Effector memory CD4-positive, alpha-beta T cell (primary cell): Measurements from ENCODE around the gene JPH3.

Experiments used
- DNase-seq, 3 donors: peaks; one replicate each; pipeline ENCODE4 v3.0.0-alpha.2; 2020
- H3K27ac ChIP-seq: 2 replicates; pipeline ENCODE4 v1.7.0; 2013; ENCODE audit warnings: mild to moderate bottlenecking, low read length, moderate library complexity; ENCODE audit not compliant: insufficient read depth, poor library complexity, severe bottlenecking
- H3K27me3 ChIP-seq: replicated peaks from 2 replicates; pipeline ENCODE4 v1.7.0; 2013; ENCODE audit warnings: mild to moderate bottlenecking, low read length; ENCODE audit not compliant: insufficient read depth, control insufficient read depth, poor library complexity, severe bottlenecking
- H3K36me3 ChIP-seq: 2 replicates; pipeline ENCODE4 v1.7.0; 2013; ENCODE audit warnings: mild to moderate bottlenecking, low read length, moderate library complexity; ENCODE audit not compliant: control insufficient read depth, insufficient read depth
- H3K4me1 ChIP-seq: 2 replicates; pipeline ENCODE4 v1.7.0; 2013; ENCODE audit warnings: low read length, mild to moderate bottlenecking; ENCODE audit not compliant: control insufficient read depth, insufficient read depth, poor library complexity, severe bottlenecking
- H3K4me3 ChIP-seq: 2 replicates; pipeline ENCODE4 v1.7.0; 2013; ENCODE audit warnings: low read length, low read depth, mild to moderate bottlenecking; ENCODE audit not compliant: insufficient read depth, poor library complexity, severe bottlenecking
- H3K9me3 ChIP-seq: 2 replicates; pipeline ENCODE4 v1.7.0; 2013; ENCODE audit warnings: mild to moderate bottlenecking, low read length, moderate library complexity; ENCODE audit not compliant: control insufficient read depth

Gene JPH3

GRCh38 chr16:87597324-87597830, 4.9 kb upstream of the JPH3 start:
- Histone ChIP-seq H3K9me3 (no peaks in the 10 kb centered on the region), H3K27ac (no peak overlapping the region), H3K36me3 (no peaks in the 10 kb centered on the region), H3K27me3 (peaks cover 20% of the 10 kb centered on the region), H3K4me1 (no peaks in the 10 kb centered on the region), H3K4me3 (no peak overlapping the region)
- DNase-seq: no peak

- no peaks in the 10 kb centered on the region for H3K9me3 ChIP-seq
- H3K4me3 ChIP-seq: no peak overlapping the region
- no peaks in the 10 kb centered on the region for H3K4me1 ChIP-seq
- H3K27ac ChIP-seq: no peak overlapping the region
- no peak for DNase-seq
- no peaks in the 10 kb centered on the region for H3K36me3 ChIP-seq
- H3K27me3 ChIP-seq: peaks cover 20% of the 10 kb centered on the region
Observed at GRCh38 chr16:87598431-87598830, 3.9 kb upstream of the JPH3 start.

GRCh38 chr16:87600246-87600645, 2.1 kb upstream of the JPH3 start:
- Histone ChIP-seq H3K36me3 (no peaks in the 10 kb centered on the region), H3K4me1 (peaks cover 7% of the 10 kb centered on the region), H3K4me3 (no peak overlapping the region), H3K27ac (no peak overlapping the region), H3K27me3 (peaks cover 32% of the 10 kb centered on the region), H3K9me3 (no peaks in the 10 kb centered on the region)
- no peak for DNase-seq

- H3K4me1 ChIP-seq: peaks cover 7% of the 10 kb centered on the region
- no peak for DNase-seq
- H3K27ac ChIP-seq: no peak overlapping the region
- peaks cover 40% of the 10 kb centered on the region for H3K27me3 ChIP-seq
- no peaks in the 10 kb centered on the region for H3K36me3 ChIP-seq
- no peak overlapping the region for H3K4me3 ChIP-seq
- H3K9me3 ChIP-seq: no peaks in the 10 kb centered on the region
Observed at GRCh38 chr16:87601401-87601981, 817 bp upstream of the JPH3 start.

- H3K4me1 ChIP-seq: peaks cover 7% of the 10 kb centered on the region
- H3K27me3 ChIP-seq: peaks cover 50% of the 10 kb centered on the region
- no peaks in the 10 kb centered on the region for H3K9me3 ChIP-seq
- H3K36me3 ChIP-seq: no peaks in the 10 kb centered on the region
- no peak overlapping the region for H3K27ac ChIP-seq
- DNase-seq: no peak
- H3K4me3 ChIP-seq: peak overlapping the region; percentile 32
Observed at GRCh38 chr16:87602821-87603683, 744 bp downstream of the JPH3 start.

GRCh38 chr16:87603684-87604633, 1.7 kb downstream of the JPH3 start:
- H3K27ac ChIP-seq: no peak overlapping the region
- H3K9me3 ChIP-seq: no peaks in the 10 kb centered on the region
- H3K4me3 ChIP-seq: no peak overlapping the region
- H3K36me3 ChIP-seq: no peaks in the 10 kb centered on the region
- H3K27me3 ChIP-seq: peaks cover 50% of the 10 kb centered on the region
- peaks cover 7% of the 10 kb centered on the region for H3K4me1 ChIP-seq
- no peak for DNase-seq

- no peaks in the 10 kb centered on the region for H3K36me3 ChIP-seq
- DNase-seq: no peak
- peaks cover 7% of the 10 kb centered on the region for H3K4me1 ChIP-seq
- H3K4me3 ChIP-seq: no peak overlapping the region
- H3K9me3 ChIP-seq: no peaks in the 10 kb centered on the region
- H3K27me3 ChIP-seq: peaks cover 50% of the 10 kb centered on the region
- H3K27ac ChIP-seq: no peak overlapping the region
Observed at GRCh38 chr16:87604634-87605111, 2.4 kb downstream of the JPH3 start.

- Histone ChIP-seq H3K9me3 (no peaks in the 10 kb centered on the region), H3K4me3 (no peak overlapping the region), H3K27ac (no peak overlapping the region), H3K36me3 (no peaks in the 10 kb centered on the region), H3K27me3 (peaks cover 30% of the 10 kb centered on the region), H3K4me1 (peaks cover 7% of the 10 kb centered on the region)
- DNase-seq: no peak
Observed at GRCh38 chr16:87607223-87607622, 4.9 kb downstream of the JPH3 start.

GRCh38 chr16:87607871-87608270, 5.6 kb downstream of the JPH3 start:
- H3K36me3 ChIP-seq: no peaks in the 10 kb centered on the region
- H3K9me3 ChIP-seq: no peaks in the 10 kb centered on the region
- H3K4me1 ChIP-seq: peaks cover 7% of the 10 kb centered on the region
- H3K27ac ChIP-seq: no peak overlapping the region
- DNase-seq: no peak
- peaks cover 30% of the 10 kb centered on the region for H3K27me3 ChIP-seq
- H3K4me3 ChIP-seq: no peak overlapping the region
